ENCODE data around the gene EXOSC5. TPM values are rescaled to one million over a fixed set of nuclear protein-coding genes. Genes with fewer than 3 reads are reported as not detected.
"Not testable (repeated sequence)": the region's sequence is repeated elsewhere in the genome, so short reads cannot be mapped to it uniquely, and the experiment has no call there.

EXOSC5 gene
- total and polyA plus RNA-seq, 2 donors from 2014 or later: 15.5 to 16.8 TPM

GRCh38 chr19:41371541-41371940, 25.6 kb downstream of the EXOSC5 start:
- intact Hi-C loops (cut with DNase I): no loop called here
- TF ChIP-seq CTCF (IDR thresholded peaks at IDR 0.05; ENCODE audit: borderline replicate concordance, extremely low read depth, insufficient read depth): no peak

GRCh38 chr19:41371119-41371518, 26.0 kb downstream of the EXOSC5 start:
- H3K4me1 ChIP-seq (ENCODE audit: control insufficient read depth in 2 of 3, insufficient read depth in 2 of 3, low read depth in 1 of 3, low read length in 3 of 3): peaks cover 2 to 13% (median 5%) of the 10 kb centered on the region in 3 donors
- H3K27ac ChIP-seq (ENCODE audit: low read depth in 2 of 2, low read length in 2 of 2); FAIRE-seq; intact Hi-C loops (cut with DNase I); DNase-seq; H3K36me3 ChIP-seq (ENCODE audit: control insufficient read depth in 2 of 3, insufficient read depth in 3 of 3, low read length in 3 of 3); H3K9me3 ChIP-seq (ENCODE audit: control insufficient read depth in 2 of 3, insufficient read depth in 1 of 3, low read length in 3 of 3); H3K9ac ChIP-seq (ENCODE audit: low read length in 3 of 3); H3K27me3 ChIP-seq (ENCODE audit: control insufficient read depth, insufficient read depth, low read length); H3K4me3 ChIP-seq (ENCODE audit: low read length in 3 of 3): not testable (repeated sequence)

More at GRCh38 chr19:41371541-41371940, 25.6 kb downstream of the EXOSC5 start:
- Histone ChIP-seq H3K9ac (ENCODE audit: low read length in 3 of 3) (no peak overlapping the region), H3K27me3 (ENCODE audit: control insufficient read depth, insufficient read depth, low read length) (no peaks in the 10 kb centered on the region), H3K9me3 (ENCODE audit: control insufficient read depth in 2 of 3, insufficient read depth in 1 of 3, low read length in 3 of 3) (no peaks in the 10 kb centered on the region), H3K4me1 (ENCODE audit: control insufficient read depth in 2 of 3, insufficient read depth in 2 of 3, low read depth in 1 of 3, low read length in 3 of 3) (peaks cover 2 to 14% (median 5%) of the 10 kb centered on the region in 3 donors), H3K36me3 (ENCODE audit: control insufficient read depth in 2 of 3, insufficient read depth in 3 of 3, low read length in 3 of 3) (no peaks in the 10 kb centered on the region), H3K27ac (ENCODE audit: low read depth in 2 of 2, low read length in 2 of 2) (no peak overlapping the region), H3K4me3 (ENCODE audit: low read length in 3 of 3) (no peak overlapping the region)
- FAIRE-seq (no peak), DNase-seq (no peak)

- H3K4me1 ChIP-seq (ENCODE audit: control insufficient read depth in 2 of 3, insufficient read depth in 2 of 3, low read depth in 1 of 3, low read length in 3 of 3): peaks cover 0 to 12% (median 10%) of the 10 kb centered on the region in 3 donors
- H3K4me3 ChIP-seq (ENCODE audit: low read length in 3 of 3): no peak overlapping the region
- FAIRE-seq (no peak), DNase-seq (no peak)
- H3K36me3 ChIP-seq (ENCODE audit: control insufficient read depth in 2 of 3, insufficient read depth in 3 of 3, low read length in 3 of 3): no peaks in the 10 kb centered on the region
- intact Hi-C loops (cut with DNase I): no loop called here
- no peak for TF ChIP-seq CTCF (IDR thresholded peaks at IDR 0.05; ENCODE audit: borderline replicate concordance, extremely low read depth, insufficient read depth)
- H3K9me3 ChIP-seq (ENCODE audit: control insufficient read depth in 2 of 3, insufficient read depth in 1 of 3, low read length in 3 of 3): no peaks in the 10 kb centered on the region
- no peak overlapping the region for H3K27ac ChIP-seq (ENCODE audit: low read depth in 2 of 2, low read length in 2 of 2)
- no peaks in the 10 kb centered on the region for H3K27me3 ChIP-seq (ENCODE audit: control insufficient read depth, insufficient read depth, low read length)
- H3K9ac ChIP-seq (ENCODE audit: low read length in 3 of 3): no peak overlapping the region
These were observed 27.4 kb downstream of the EXOSC5 start for GRCh38 chr19:41369769-41370168.

- FAIRE-seq: no peak
- H3K9me3 ChIP-seq (ENCODE audit: control insufficient read depth in 2 of 3, insufficient read depth in 1 of 3, low read length in 3 of 3): no peaks in the 10 kb centered on the region
- no peaks in the 10 kb centered on the region for H3K36me3 ChIP-seq (ENCODE audit: control insufficient read depth in 2 of 3, insufficient read depth in 3 of 3, low read length in 3 of 3)
- no peak for TF ChIP-seq CTCF (IDR thresholded peaks at IDR 0.05; ENCODE audit: borderline replicate concordance, extremely low read depth, insufficient read depth)
- peaks cover 0 to 16% (median 10%) of the 10 kb centered on the region in 3 donors for H3K4me1 ChIP-seq (ENCODE audit: control insufficient read depth in 2 of 3, insufficient read depth in 2 of 3, low read depth in 1 of 3, low read length in 3 of 3)
- H3K4me3 ChIP-seq (ENCODE audit: low read length in 3 of 3): no peak overlapping the region
- peak overlapping the region; percentile 67 to 73 for H3K27ac ChIP-seq (ENCODE audit: low read depth in 2 of 2, low read length in 2 of 2)
- no peak overlapping the region for H3K9ac ChIP-seq (ENCODE audit: low read length in 3 of 3)
- intact Hi-C loops (cut with DNase I): no loop called here
- peak in 3 of 5 donors; percentile 14 to 57 (median 56) for DNase-seq
- H3K27me3 ChIP-seq (ENCODE audit: control insufficient read depth, insufficient read depth, low read length): no peaks in the 10 kb centered on the region
These were observed 29.3 kb downstream of the EXOSC5 start for GRCh38 chr19:41367848-41368301.

All from kidney (tissue), 14 donors.